Loucy (cell line): ENCODE results near the gene MIGA1.

Experiments
- H2AFZ ChIP-seq: fragments of 200-600 bp; sonication (generic); 2 replicates; pipeline ENCODE4 v1.6.0; 2016; ENCODE audit warnings: antibody characterized with exemption, mild to moderate bottlenecking, low read length, moderate library complexity
- H3F3A ChIP-seq: fragments of 200-600 bp; 2 replicates; pipeline ENCODE4 v1.6.0; 2016; ENCODE audit warnings: antibody characterized with exemption, low read depth, mild to moderate bottlenecking
- H3K27me3 ChIP-seq: fragments of 200-600 bp; sonication (generic); 2 replicates; pipeline ENCODE4 v1.6.1; 2014; ENCODE audit warnings: low read length, mild to moderate bottlenecking; ENCODE audit not compliant: insufficient read depth, poor library complexity, severe bottlenecking
- H3K36me3 ChIP-seq: fragments of 200-600 bp; sonication (generic); 2 replicates; pipeline ENCODE4 v1.6.1; 2016; ENCODE audit warnings: low read length; ENCODE audit not compliant: insufficient read depth
- H3K4me1 ChIP-seq: fragments of 200-600 bp; sonication (generic); 2 replicates; pipeline ENCODE4 v1.5.1; 2014; ENCODE audit warnings: low read length, mild to moderate bottlenecking; ENCODE audit not compliant: insufficient read depth, poor library complexity, severe bottlenecking
- H3K4me2 ChIP-seq: fragments of 200-600 bp; sonication (generic); 2 replicates; pipeline ENCODE4 v1.6.0; 2014; ENCODE audit warnings: antibody characterized with exemption, low read length, low read depth, mild to moderate bottlenecking; ENCODE audit not compliant: poor library complexity, severe bottlenecking
- H3K4me3 ChIP-seq: fragments of 200-600 bp; sonication (generic); 2 replicates; pipeline ENCODE4 v1.5.1; 2014; ENCODE audit warnings: low read length, mild to moderate bottlenecking, mixed read lengths; ENCODE audit not compliant: poor library complexity, severe bottlenecking
- H3K79me2 ChIP-seq: fragments of 200-600 bp; sonication (generic); 2 replicates; pipeline ENCODE4 v1.6.1; 2014; ENCODE audit warnings: low read length; ENCODE audit not compliant: insufficient read depth
- H3K9ac ChIP-seq: fragments of 200-600 bp; sonication (generic); 2 replicates; pipeline ENCODE4 v1.6.0; 2014; ENCODE audit warnings: mild to moderate bottlenecking, low read depth, low read length, moderate library complexity; ENCODE audit not compliant: poor library complexity, severe bottlenecking
- H3K9me2 ChIP-seq: fragments of 200-600 bp; sonication (generic); replicated peaks from 2 replicates; pipeline ENCODE4 v1.6.1; 2016; ENCODE audit warnings: low read depth, low read length, mixed read lengths
- H3K9me3 ChIP-seq: fragments of 200-600 bp; sonication (generic); 2 replicates; pipeline ENCODE4 v1.6.1; 2014; ENCODE audit warnings: mild to moderate bottlenecking, antibody characterized with exemption, low read length, low read depth; ENCODE audit not compliant: insufficient read depth
- H4K20me1 ChIP-seq: fragments of 200-600 bp; sonication (generic); 2 replicates; pipeline ENCODE4 v1.6.0; 2014; ENCODE audit warnings: antibody characterized with exemption, low read length, mild to moderate bottlenecking; ENCODE audit not compliant: insufficient read depth, poor library complexity, severe bottlenecking
- CTCF ChIP-seq: fragments of 200-600 bp; sonication (generic); conservative IDR thresholded peaks from 2 replicates; pipeline ENCODE4 v1.5.1; 2014; ENCODE audit warnings: mild to moderate bottlenecking, antibody characterized with exemption, low read length
- EZH2phosphoT487 ChIP-seq: fragments of 200-600 bp; IDR thresholded peaks from 2 replicates; pipeline ENCODE4 v1.6.1; 2018; ENCODE audit warnings: antibody characterized with exemption, mild to moderate bottlenecking, moderate library complexity, borderline replicate concordance

Gene MIGA1

GRCh38 chr1:77794550-77794949 is 15.1 kb downstream of the MIGA1 start:
- Histone ChIP-seq H3K4me1 (peaks cover 3% of the 10 kb centered on the region), H3K4me3 (no peak overlapping the region), H3K9ac (no peak overlapping the region), H2AFZ (no peak overlapping the region), H3K9me2 (no peaks in the 10 kb centered on the region), H3K27me3 (no peaks in the 10 kb centered on the region), H3K9me3 (no peaks in the 10 kb centered on the region), H4K20me1 (no peaks in the 10 kb centered on the region), H3F3A (no peaks in the 10 kb centered on the region), H3K4me2 (no peak overlapping the region), H3K79me2 (no peaks in the 10 kb centered on the region), H3K36me3 (no peaks in the 10 kb centered on the region)
- no peak for TF ChIP-seq EZH2phosphoT487

- Histone ChIP-seq H3K27me3 (no peaks in the 10 kb centered on the region), H2AFZ (no peak overlapping the region), H3K9ac (no peak overlapping the region), H3K4me3 (no peak overlapping the region), H3K9me3 (no peaks in the 10 kb centered on the region), H3K4me1 (peaks cover 3% of the 10 kb centered on the region), H3K4me2 (no peak overlapping the region), H3F3A (no peaks in the 10 kb centered on the region), H4K20me1 (no peaks in the 10 kb centered on the region), H3K9me2 (no peaks in the 10 kb centered on the region), H3K79me2 (0 out of 2 replicates have a peak, but pooled peaks cover 6% of the 10 kb centered on the region), H3K36me3 (no peaks in the 10 kb centered on the region)
- TF ChIP-seq CTCF (no peak), EZH2phosphoT487 (no peak)
Measured at GRCh38 chr1:77796695-77797405, 17.4 kb downstream of the MIGA1 start.

GRCh38 chr1:77797991-77798390 is 18.5 kb downstream of the MIGA1 start:
- Histone ChIP-seq H2AFZ (no peak overlapping the region), H3K27me3 (no peaks in the 10 kb centered on the region), H3K9me3 (no peaks in the 10 kb centered on the region), H3K36me3 (peaks cover 8% of the 10 kb centered on the region; the same call in 1 of the 2 replicates), H3K79me2 (0 out of 2 replicates have a peak, but pooled peaks cover 6% of the 10 kb centered on the region), H4K20me1 (no peaks in the 10 kb centered on the region), H3K4me3 (no peak overlapping the region), H3K9me2 (no peaks in the 10 kb centered on the region), H3K4me1 (peaks cover 3% of the 10 kb centered on the region), H3K9ac (no peak overlapping the region), H3K4me2 (no peak overlapping the region), H3F3A (no peaks in the 10 kb centered on the region)
- TF ChIP-seq EZH2phosphoT487 (no peak), CTCF (no peak)

- TF ChIP-seq EZH2phosphoT487 (no peak), CTCF (no peak)
- Histone ChIP-seq H3K4me2 (no peak overlapping the region), H3K79me2 (0 out of 2 replicates have a peak, but pooled peaks cover 6% of the 10 kb centered on the region), H3K27me3 (no peaks in the 10 kb centered on the region), H3K4me3 (no peak overlapping the region), H4K20me1 (no peaks in the 10 kb centered on the region), H3K36me3 (peaks cover 18% of the 10 kb centered on the region; the same call in 1 of the 2 replicates), H3K9ac (no peak overlapping the region), H3K4me1 (no peaks in the 10 kb centered on the region), H3K9me3 (no peaks in the 10 kb centered on the region), H2AFZ (no peak overlapping the region), H3K9me2 (no peaks in the 10 kb centered on the region), H3F3A (no peaks in the 10 kb centered on the region)
Measured at GRCh38 chr1:77802026-77802425, 22.6 kb downstream of the MIGA1 start.
